ENCODE measurements around the gene NKX1-1. TPM values are rescaled to one million over a fixed set of nuclear protein-coding genes. Genes with fewer than 3 reads are reported as not detected.

The NKX1-1 gene
- total RNA-seq, 1 donor from 2014 or later: not detected

Other genes starting within 250 kb of the NKX1-1 start
- gene SPON2, start 233.9 kb downstream of the NKX1-1 start, total RNA-seq: 2.3 and 4.1 TPM in 2 replicates
- gene CTBP1, start 157.3 kb downstream of the NKX1-1 start, total RNA-seq: 218 and 219 TPM in 2 replicates
- 72.1 and 74.0 TPM in 2 replicates for gene MAEA, start 116.6 kb downstream of the NKX1-1 start, total RNA-seq
- 22.8 and 24.0 TPM in 2 replicates for gene UVSSA, start 59.2 kb downstream of the NKX1-1 start, total RNA-seq

Data from neural crest cell (in vitro differentiated cells).